ENCODE results near the gene COL21A1.

- TF ChIP-seq CTCF (IDR thresholded peaks at IDR 0.05) (no peak), REST (IDR thresholded peaks at IDR 0.05) (no peak), RAD21 (conservative IDR thresholded peaks at IDR 0.05 in 1 of 2, IDR thresholded peaks at IDR 0.05 in 1 of 2) (no peak), FOSL2 (IDR thresholded peaks at IDR 0.05) (no peak), FOSL2 (CRISPR knock-in tag; IDR thresholded peaks at IDR 0.05) (no peak), RFX5 (IDR thresholded peaks at IDR 0.05) (no peak), CBX8 (IDR thresholded peaks at IDR 0.05) (no peak), NPAS2 (CRISPR knock-in tag; IDR thresholded peaks at IDR 0.05; ENCODE audit: borderline replicate concordance) (no peak), HES2 (IDR thresholded peaks at IDR 0.05) (no peak), POLR2A (IDR thresholded peaks at IDR 0.05; ENCODE audit: low read length) (no peak), EP300 (IDR thresholded peaks at IDR 0.05) (no peak), E2F6 (IDR thresholded peaks at IDR 0.05; ENCODE audit: borderline replicate concordance, low read depth) (no peak), MAFK (IDR thresholded peaks at IDR 0.05; ENCODE audit: partially characterized antibody) (no peak)
Measured at GRCh38 chr6:56172144-56172543, 75.2 kb downstream of the COL21A1 start.
